HUES64 (cell line): Measurements from ENCODE around the gene ENO4.

Source experiments
- H3K27ac ChIP-seq: 2 replicates; pipeline ENCODE4 v1.7.0; 2013; ENCODE audit warnings: low read depth, low read length, inconsistent platforms
- H3K27me3 ChIP-seq: 2 replicates; pipeline ENCODE4 v1.6.1; 2013; ENCODE audit warnings: mild to moderate bottlenecking, low read length; ENCODE audit not compliant: insufficient read depth
- H3K36me3 ChIP-seq: 2 replicates; pipeline ENCODE4 v1.6.1; 2013; ENCODE audit warnings: mild to moderate bottlenecking, low read length; ENCODE audit not compliant: insufficient read depth
- H3K4me1 ChIP-seq: 2 replicates; pipeline ENCODE4 v1.6.1; 2013; ENCODE audit warnings: mild to moderate bottlenecking, low read length, moderate library complexity; ENCODE audit not compliant: insufficient read depth
- H3K4me3 ChIP-seq: 2 replicates; pipeline ENCODE4 v1.5.1; 2013; ENCODE audit warnings: mild to moderate bottlenecking, low read length, moderate library complexity
- H3K9ac ChIP-seq: 2 replicates; pipeline ENCODE4 v1.6.1; 2013; ENCODE audit warnings: mild to moderate bottlenecking, low read depth, low read length
- H3K9me3 ChIP-seq: 2 replicates; pipeline ENCODE4 v1.6.1; 2013; ENCODE audit warnings: low read depth, low read length; ENCODE audit not compliant: insufficient read depth
- WGBS: fragments of 150-250, 120-280 bp; methylation state at CpG from one replicate; pipeline ENCODE4 v1.1.7; 2013; ENCODE audit warnings: missing lambda C conversion rate; 5-methylcytosine and 5-hydroxymethylcytosine counted together

ENO4 gene

DNA sequence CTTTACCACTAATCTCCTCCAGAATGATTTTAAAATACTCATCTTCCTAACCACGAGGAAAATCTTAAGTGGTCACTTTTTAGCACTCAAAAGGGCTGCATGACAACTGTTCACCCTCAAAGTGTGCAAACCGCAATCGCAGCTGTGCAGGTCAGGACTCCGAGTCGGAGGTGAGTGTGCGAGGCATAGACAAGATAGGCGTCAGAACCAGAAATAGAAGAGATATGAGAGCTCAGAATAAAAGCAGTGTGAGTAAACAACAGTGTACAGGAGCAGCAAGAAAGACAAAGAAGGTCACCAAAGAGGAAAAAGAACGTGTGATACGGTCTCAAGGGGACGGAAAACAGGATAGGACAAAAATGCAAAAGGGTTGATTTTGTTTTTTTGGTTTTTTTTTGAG is 17.5 kb upstream of the ENO4 start:
- Histone ChIP-seq H3K36me3 (no peaks in the 10 kb centered on the region), H3K27ac (no peak overlapping the region), H3K9ac (no peak overlapping the region), H3K9me3 (no peaks in the 10 kb centered on the region), H3K27me3 (no peaks in the 10 kb centered on the region), H3K4me1 (peaks cover 44% of the 10 kb centered on the region), H3K4me3 (no peak overlapping the region)
- 90% methylated on average over 10 of the region's 10 CpGs for WGBS

DNA sequence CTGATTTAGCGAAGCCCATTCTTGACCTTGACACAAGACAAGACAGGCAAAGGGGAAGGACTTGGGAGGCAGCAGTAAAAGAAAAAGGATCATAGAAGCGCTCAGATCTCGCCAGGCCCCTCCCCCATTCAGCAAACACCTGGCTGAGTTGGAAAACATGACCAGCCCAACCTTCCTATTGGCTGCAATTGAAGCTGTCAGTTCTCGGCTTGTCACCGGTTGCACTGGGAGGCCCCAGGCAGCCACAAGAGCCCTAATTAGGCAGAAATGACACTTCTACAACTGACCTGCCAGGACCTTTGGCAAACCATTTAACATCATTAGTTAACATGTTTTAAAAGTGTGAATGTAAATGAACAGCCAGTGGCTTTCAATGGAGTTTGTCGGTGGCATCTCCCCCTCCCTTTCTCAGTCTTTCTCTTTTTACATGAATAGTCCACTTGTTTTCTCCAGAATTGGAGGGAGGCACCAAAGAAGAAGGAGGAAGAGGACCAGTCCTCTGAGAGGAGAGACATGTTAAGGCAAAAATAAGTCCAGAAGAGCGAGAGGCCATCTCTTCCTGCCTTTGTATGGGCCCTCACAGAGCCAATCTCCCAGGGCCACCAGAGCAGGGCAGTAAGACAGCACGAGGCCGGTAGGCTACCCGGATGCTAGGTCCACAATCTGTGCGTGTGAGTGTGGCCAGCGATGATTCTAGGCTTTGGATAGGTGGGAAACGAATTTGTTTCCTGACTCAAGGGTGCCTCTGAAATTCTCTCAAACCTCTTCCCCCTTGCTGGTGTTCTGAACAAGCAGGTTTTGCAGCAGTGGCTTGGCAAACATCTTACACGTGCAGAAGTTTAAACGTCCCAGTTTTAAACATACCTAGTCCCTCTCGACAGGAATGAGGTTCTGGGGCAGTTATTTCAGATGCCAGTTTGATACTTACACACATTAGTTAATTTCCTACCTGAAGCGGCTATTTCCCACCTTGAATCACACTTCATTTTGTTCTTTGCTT is 15.0 kb upstream of the ENO4 start:
- no peak overlapping the region for H3K4me3 ChIP-seq
- H3K36me3 ChIP-seq: no peaks in the 10 kb centered on the region
- WGBS: 51% methylated on average over 16 of the region's 17 CpGs
- H3K9me3 ChIP-seq: no peaks in the 10 kb centered on the region
- H3K27ac ChIP-seq: no peak overlapping the region
- H3K4me1 ChIP-seq: peaks cover 61% of the 10 kb centered on the region
- no peaks in the 10 kb centered on the region for H3K27me3 ChIP-seq
- H3K9ac ChIP-seq: no peak overlapping the region

DNA sequence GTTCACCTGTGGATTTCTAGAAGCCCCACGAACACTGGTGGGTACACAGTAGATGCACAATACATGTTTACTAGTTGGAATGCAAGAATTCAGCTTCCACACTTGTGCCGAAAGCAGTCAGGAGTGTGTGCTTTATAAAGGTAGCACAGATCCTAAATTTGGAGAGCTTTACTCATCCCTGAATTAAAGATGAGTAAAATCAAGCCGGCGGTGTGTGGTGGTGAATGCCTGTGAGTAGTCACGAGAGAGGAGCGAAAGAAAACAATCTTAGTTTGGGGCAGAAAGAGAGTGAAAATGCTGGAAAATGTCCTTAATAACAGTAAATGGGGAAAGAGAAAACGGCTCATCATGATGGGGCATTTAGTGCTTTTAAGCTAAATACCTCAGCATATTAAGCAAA is 13.6 kb upstream of the ENO4 start:
- H3K9me3 ChIP-seq: no peaks in the 10 kb centered on the region
- WGBS: 31% methylated on average over 7 of the region's 7 CpGs
- H3K4me3 ChIP-seq: peak overlapping the region; percentile 17; the same call in 1 of the 2 replicates
- no peaks in the 10 kb centered on the region for H3K27me3 ChIP-seq
- peak overlapping the region; percentile 4; the same call in 1 of the 2 replicates for H3K9ac ChIP-seq
- peak overlapping the region; percentile 75; the same call in 1 of the 2 replicates for H3K27ac ChIP-seq
- no peaks in the 10 kb centered on the region for H3K36me3 ChIP-seq
- H3K4me1 ChIP-seq: peaks cover 74% of the 10 kb centered on the region

DNA sequence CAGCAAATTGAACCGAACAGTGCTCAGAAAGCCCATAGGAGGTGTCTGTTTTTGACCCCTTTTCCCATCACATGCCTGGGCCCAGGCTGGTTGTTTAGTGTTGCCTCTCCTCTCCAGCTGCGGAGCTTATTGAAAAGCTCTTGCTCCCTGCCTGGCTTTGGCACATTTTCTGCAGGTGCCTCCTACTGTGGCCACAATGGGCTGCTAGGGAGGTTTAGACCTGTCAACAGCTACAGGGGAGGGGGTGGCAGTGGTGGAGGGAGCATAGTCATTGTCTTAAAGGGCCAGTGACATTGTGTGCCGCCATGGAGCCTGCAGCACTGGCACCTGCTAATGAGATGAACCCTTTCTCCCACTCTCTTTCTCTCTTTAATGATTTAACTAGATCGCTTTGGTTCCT is 13.2 kb upstream of the ENO4 start:
- peaks cover 79% of the 10 kb centered on the region for H3K4me1 ChIP-seq
- H3K9me3 ChIP-seq: no peaks in the 10 kb centered on the region
- no peaks in the 10 kb centered on the region for H3K27me3 ChIP-seq
- H3K9ac ChIP-seq: peak overlapping the region; percentile 4; the same call in 1 of the 2 replicates
- peak overlapping the region; percentile 17; the same call in 1 of the 2 replicates for H3K4me3 ChIP-seq
- 1% methylated on average over 4 of the region's 4 CpGs for WGBS
- no peaks in the 10 kb centered on the region for H3K36me3 ChIP-seq
- peak overlapping the region; percentile 75; the same call in 1 of the 2 replicates for H3K27ac ChIP-seq

DNA sequence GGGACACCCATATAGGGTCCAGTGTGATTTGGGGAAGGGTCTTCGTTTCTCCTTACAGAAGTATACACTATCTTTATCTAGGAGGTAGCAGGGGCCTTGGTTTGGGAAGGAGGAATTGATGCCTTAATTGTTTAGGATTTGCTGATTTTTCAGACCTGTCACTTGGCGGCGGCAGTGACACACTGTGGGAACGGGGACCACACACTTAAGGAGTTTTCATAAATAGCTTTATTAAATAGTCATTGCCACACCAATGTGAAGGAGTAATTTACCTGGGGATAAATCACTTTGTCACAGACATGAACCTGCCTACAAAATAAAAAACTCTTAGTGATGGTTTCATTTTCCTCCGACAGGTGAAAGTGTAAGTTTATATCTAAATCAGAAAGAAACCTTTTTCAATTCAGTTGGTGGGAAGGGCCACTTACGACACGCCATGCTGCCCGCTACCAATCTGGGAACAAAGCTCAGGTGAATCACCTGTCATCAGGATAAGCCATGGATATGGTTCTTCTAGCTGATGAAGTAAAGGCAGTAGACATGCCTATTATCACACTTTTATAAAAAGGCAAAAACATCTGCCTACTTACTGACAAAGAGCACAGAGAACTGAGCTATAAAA is 12.3 kb upstream of the ENO4 start:
- Histone ChIP-seq H3K27me3 (no peaks in the 10 kb centered on the region), H3K4me1 (peaks cover 80% of the 10 kb centered on the region), H3K27ac (no peak overlapping the region; the same call in 1 of the 2 replicates), H3K9ac (no peak overlapping the region), H3K9me3 (no peaks in the 10 kb centered on the region), H3K36me3 (no peaks in the 10 kb centered on the region), H3K4me3 (no peak overlapping the region)
- WGBS: 66% methylated on average over 5 of the region's 8 CpGs

DNA sequence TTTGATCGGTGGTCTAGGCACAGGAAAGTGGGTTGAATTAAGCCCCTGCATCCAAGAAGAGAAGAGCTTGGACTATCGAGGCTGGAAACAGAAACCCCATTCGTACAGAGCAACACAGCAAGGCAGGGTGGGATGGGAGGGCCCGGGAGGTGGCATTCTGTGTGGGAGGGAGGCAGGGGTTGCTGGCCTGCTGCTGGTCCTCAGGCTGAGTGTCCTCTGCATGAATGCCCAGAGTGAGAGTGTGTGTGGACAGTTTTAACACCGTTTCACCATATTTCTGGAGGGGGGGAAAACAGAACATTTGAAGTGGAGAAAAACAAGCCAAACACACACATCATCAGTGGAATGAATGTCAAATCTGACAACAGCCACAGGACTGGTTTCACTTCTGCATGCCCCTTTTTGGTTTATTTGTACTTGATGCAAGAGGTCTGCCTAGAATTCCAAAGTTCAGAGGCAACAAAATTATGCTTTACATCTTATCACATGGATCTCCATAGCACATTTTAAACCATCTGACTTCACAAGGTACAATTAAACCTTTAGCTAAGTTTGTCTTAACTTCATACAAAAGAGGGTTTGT is 11.1 kb upstream of the ENO4 start:
- Histone ChIP-seq H3K27me3 (no peaks in the 10 kb centered on the region), H3K9me3 (no peaks in the 10 kb centered on the region), H3K9ac (no peak overlapping the region), H3K4me1 (peaks cover 75% of the 10 kb centered on the region), H3K36me3 (no peaks in the 10 kb centered on the region), H3K4me3 (no peak overlapping the region), H3K27ac (0 out of 2 replicates have a peak overlapping the region, but pooled peaks have one; percentile 4)
- WGBS: 63% methylated on average over 5 of the region's 5 CpGs

DNA sequence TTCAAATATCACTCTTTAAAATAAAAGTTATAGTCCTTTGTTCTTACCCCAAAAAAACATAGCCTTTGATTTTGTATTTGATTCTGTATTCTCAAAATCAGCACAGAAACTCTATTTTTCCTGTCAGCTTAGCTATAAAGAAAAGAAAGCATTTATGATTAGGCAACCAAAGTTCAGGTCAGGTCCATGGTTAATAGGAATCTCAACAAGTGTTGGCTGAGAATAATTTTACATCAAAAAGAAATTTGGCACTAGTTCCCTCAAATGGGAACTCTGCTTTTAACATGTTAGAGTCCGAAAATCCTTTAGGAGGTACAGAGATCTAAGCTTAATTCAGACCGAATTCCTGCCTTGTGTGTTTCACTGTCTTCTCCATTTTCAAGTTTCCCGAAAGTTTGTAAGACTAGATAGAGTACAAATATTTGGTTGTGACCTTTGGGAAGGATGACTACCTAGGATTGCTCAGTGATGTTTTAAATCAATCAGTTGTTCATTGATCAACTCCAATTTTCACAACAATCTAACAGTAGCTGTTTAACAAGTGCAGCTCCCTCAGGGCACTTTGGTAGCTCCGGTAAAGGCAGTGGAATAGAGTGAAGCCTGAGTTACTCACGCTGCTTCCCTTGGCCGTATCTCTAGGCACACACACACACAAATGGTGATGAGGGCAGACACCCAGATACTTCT is 8.8 kb upstream of the ENO4 start:
- no peak overlapping the region for H3K27ac ChIP-seq
- H3K9ac ChIP-seq: no peak overlapping the region
- no peaks in the 10 kb centered on the region for H3K36me3 ChIP-seq
- H3K27me3 ChIP-seq: no peaks in the 10 kb centered on the region
- WGBS: 71% methylated on average over 6 of the region's 6 CpGs
- no peak overlapping the region for H3K4me3 ChIP-seq
- H3K4me1 ChIP-seq: peaks cover 60% of the 10 kb centered on the region
- H3K9me3 ChIP-seq: no peaks in the 10 kb centered on the region

DNA sequence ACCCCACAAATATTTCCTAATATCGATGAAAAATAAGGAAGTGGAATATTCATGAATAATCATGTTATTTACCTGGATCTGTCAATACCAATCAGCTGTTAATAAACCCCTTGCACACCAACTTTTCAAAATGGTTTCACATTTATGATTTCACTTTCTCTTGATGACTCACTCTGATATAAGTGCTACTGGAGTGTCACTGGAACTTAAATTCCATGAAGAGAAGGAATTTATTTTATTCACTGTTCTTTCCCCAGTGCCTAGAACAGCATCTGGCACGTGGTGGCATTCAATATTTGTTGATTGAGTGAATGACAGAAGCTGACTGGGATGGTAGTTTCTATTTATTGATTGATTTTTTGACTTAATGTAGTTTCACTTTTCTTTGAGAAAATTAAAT is 3.5 kb upstream of the ENO4 start:
- no peaks in the 10 kb centered on the region for H3K36me3 ChIP-seq
- H3K4me3 ChIP-seq: no peak overlapping the region
- H3K9me3 ChIP-seq: no peaks in the 10 kb centered on the region
- no peak overlapping the region for H3K27ac ChIP-seq
- no peak overlapping the region for H3K9ac ChIP-seq
- H3K4me1 ChIP-seq: peaks cover 28% of the 10 kb centered on the region
- no peaks in the 10 kb centered on the region; the same call in 1 of the 2 replicates for H3K27me3 ChIP-seq
- WGBS: 39% methylated on average over 1 of the region's 2 CpGs

DNA sequence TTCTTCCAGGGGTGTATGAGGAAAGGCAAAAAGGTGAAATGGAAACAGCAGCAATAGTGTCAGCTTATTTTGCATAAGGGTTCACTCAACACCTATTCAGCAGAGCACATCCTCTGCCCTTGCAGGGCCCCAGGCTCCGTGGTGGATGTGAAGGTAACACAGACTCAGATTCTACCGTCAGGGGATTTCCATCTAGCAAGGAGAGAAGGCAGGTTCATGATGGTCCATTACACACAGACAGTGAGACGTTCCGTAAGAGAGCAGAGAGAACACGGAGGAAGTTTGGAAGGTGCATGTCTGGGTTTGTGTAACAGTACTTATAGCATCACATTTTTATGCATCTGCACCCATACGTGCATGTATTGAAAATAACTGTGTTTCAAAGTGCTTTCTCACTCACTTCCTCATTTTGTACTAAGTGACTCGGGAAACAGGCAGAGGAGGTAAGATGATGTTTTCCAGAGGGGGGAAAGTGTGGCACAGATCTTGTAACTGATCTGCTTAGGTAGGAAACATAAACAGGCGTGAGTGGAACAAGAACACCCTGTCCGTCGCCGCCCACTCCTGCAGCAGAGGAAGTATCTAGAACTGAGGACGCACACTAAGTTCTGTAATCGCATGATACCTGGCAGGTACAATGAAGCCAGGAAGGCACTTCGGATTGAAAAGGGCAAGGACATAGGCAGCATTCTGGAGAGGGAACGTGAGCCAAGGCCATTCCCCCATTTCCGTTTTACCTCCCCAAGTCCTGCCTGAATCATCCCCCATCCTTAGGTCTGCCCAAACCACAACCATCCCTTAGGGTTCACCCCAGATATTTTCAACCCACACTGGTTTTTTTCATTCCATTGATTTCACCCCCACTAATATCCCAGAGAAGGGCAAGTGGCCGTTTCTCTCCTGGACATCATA is 1.0 kb upstream of the ENO4 start:
- Histone ChIP-seq H3K27ac (no peak overlapping the region), H3K9ac (peak overlapping the region; percentile 86), H3K9me3 (no peaks in the 10 kb centered on the region), H3K4me1 (peaks cover 25% of the 10 kb centered on the region), H3K36me3 (no peaks in the 10 kb centered on the region), H3K27me3 (no peaks in the 10 kb centered on the region; the same call in 1 of the 2 replicates), H3K4me3 (peak overlapping the region; percentile 84)
- 77% methylated on average over 17 of the region's 17 CpGs for WGBS

DNA sequence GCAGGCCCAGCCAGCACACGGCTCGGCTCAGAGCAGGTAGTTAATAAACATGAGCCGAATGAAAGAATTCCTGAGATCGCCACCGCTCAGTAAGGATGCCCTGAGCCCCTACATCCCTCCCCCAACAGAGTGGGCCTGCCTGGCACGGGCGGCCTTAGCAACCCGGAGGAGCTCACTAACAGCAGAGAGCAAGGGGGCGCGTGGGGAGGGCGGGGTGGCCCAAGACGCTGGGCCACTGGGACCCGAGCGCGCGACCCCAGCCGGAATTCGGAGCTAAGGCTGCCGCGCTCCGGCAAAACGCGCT is 403 bp upstream of the ENO4 start:
- H3K27ac ChIP-seq: peak overlapping the region; percentile 81
- 2% methylated on average over 23 of the region's 23 CpGs for WGBS
- H3K9ac ChIP-seq: peak overlapping the region; percentile 86
- H3K4me1 ChIP-seq: peaks cover 25% of the 10 kb centered on the region
- H3K4me3 ChIP-seq: peak overlapping the region; percentile 84
- H3K9me3 ChIP-seq: no peaks in the 10 kb centered on the region
- H3K27me3 ChIP-seq: no peaks in the 10 kb centered on the region; the same call in 1 of the 2 replicates
- no peaks in the 10 kb centered on the region for H3K36me3 ChIP-seq
